Measurements from ENCODE around the gene DMPK.
A peak's percentile ranks its signal among the peaks of the same experiment; 100 is the strongest.
"Not testable (repeated sequence)": the region's sequence is repeated elsewhere in the genome, so short reads cannot be mapped to it uniquely, and the experiment has no call there.

Gene DMPK

DNA sequence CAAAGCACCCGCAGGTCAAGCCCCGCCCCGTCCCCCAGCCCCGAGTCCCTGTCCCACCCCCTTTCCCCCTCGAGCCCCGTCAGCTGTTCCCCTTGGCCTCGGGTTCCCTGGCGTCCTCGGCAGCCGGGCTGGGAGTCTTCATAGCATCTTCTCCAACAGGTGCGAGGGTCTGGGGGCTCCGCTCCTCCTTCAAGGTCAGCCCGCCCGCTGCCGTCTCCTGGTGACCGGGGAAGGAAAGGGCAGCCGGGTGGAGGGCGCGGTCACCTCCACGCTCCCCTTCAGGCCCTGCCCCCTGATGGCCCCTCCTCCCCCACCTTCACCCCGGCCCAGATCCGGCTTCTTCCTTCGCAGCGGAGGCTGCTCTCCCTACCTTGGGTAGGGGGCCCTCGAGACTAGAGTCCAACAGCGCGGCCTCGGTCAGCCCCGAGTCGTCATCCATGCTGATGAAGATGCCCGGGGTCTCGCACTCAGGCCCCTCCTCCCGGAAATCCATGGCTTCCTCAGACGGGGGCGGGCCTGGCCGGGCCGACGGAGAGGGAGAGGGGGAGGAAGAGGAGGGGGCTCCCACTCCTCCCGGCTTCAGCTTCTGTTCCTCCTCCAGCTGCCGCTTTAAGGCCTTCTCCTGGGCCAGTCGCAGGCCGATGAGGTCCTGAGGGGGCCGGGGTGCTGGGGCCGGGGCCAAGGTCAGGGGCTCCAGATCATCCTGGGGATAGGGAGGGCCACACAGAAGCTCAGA, 33.4 kb upstream of the DMPK start:
- no peak for DNase-seq

DNA sequence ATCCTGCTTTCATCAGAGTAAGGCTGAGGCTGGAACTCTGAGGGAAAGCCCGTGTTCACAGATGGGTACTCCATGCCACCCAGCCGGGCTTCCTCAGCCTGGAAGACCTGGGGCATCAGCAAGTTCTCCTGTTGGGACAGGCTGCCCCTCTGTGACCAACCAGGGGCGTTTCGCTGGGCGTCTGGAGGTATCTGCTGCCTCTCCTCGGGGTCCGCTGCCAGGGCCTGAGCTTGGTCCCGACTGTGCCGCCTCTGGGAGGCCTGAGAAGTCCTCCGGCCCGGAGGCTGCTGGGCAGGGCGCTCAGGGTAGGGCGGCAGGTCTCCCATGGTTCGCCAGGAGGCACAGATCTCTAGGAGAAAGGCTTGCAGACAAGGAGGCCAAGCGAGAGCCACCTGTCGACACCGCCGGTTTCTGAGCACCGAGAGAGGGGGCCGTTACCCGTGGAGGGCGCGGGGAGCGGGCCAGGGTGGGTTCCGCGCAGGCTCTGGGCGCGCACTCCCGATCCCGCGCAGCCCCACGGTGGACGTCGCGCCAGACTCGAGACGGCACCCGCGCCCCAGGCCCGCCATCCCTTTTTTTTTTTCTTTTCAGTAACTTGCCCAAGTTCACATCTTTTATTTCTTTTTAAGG, 32.7 kb upstream of the DMPK start, which contains the start of gene RSPH6A:
Gene RSPH6A, minus strand, starts transcription at position 458 of the 630 bp plus-strand sequence. Its CDS starts 132 bp downstream, at position 326.
- no peak for DNase-seq

DNA sequence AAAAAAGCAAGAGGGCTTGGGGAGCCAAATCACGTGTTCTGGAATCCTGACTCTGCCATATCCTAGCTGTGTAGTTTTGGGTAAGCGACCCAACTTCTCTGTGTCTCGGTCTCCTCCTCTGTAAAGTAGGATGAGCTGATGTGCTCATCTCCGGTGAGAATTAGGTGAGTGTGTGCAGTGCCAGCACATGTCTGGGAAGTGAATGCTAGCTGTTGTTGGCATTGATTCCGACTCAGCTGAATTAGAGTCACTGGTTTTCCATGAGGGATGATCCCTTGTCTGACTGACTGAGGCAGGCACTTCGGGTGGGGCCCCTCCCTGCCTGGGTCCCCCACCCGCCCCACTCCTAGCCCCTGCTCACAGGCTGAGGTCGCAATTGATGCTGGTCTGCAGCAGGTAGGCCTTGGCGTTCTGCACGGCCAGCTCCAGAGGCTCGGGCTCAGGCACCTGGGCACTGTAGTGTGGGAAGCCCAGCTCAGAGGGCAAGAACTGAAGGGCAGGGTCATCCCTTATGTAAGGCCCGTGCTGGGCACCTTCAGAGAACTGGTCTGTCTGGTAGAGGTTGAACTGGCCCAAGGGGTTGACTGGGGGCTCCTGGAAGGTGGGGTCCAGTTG, 32.0 kb upstream of the DMPK start:
- DNase-seq: no peak

DNA sequence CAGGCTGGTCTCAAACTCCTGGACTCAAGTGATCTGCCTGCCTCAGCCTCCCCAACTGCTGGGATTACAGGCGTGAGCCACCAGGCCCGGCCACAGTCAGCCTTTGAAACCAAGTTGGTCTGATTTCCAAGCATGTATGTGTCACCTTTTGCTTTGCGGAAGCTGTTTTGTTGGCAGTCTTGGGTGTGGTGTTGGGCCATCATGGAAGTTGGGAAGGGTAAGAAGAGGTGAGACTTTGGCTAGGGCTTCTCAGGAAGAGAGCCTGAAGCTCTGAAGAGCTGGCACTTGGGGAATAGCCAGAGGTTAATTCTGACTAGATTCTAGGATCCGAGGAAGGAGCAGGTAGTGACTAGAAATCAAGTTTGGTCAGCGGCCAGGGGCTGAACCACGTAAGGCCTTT, 30.0 kb upstream of the DMPK start:
- no peak for DNase-seq

DNA sequence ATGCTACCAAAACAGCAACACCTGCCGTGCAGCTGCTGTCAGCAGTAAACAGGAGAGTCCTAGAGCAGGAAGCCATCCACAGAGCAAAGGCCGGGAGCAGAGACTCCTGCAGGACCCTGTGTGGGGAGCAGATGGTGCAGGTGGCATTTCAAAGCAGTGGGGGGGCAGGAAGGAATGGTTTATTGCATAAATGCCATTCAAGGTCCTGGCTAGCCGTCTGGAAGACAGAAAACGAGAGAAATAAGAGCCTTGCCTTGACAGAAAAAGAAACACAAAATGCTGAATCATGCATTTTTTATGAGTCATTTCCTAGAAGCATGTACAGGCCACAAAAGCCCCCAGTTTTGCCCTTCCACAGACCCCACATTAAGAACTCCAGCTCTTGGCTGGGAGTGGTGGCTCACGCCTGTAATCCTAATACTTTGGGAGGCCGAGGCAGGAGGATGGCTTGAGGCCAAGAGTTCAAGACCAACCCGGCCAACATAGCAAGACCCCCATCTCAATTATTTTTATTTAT, 27.4 kb upstream of the DMPK start:
- no peak for DNase-seq

DNA sequence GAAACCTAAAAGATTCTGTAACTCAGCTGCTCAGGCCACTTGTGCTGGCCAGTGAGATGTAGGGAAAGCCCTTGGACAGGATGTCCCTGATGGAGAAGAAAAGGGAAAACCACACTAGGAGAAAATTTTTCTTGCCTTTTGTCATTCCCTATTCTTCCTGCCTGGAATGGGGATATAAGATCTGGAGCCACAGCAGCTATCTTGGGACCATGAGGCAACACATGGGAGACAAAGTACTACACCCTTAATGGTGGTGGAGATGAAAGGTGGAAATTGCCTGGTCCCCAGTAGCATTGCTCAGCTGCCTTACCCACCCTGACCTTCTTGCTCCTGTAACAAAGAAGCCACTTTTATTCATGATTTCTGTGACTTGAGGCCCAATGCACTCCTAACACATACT, 23.4 kb upstream of the DMPK start:
- DNase-seq: no peak

DNA sequence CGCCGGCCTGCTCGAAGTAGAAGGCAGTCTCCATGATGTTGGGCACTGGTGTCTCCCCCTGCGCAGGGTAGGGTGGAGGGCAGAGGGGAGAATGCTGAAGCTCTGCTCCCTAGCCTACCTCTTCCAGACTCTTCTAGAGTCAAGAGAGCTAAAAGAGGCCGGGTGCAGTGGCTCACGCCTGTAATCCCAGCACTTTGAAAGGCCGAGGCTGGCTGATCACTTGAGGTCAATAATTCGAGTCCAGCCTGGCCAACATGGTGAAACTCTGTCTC, 22.6 kb upstream of the DMPK start:
- no peak for DNase-seq

DNA sequence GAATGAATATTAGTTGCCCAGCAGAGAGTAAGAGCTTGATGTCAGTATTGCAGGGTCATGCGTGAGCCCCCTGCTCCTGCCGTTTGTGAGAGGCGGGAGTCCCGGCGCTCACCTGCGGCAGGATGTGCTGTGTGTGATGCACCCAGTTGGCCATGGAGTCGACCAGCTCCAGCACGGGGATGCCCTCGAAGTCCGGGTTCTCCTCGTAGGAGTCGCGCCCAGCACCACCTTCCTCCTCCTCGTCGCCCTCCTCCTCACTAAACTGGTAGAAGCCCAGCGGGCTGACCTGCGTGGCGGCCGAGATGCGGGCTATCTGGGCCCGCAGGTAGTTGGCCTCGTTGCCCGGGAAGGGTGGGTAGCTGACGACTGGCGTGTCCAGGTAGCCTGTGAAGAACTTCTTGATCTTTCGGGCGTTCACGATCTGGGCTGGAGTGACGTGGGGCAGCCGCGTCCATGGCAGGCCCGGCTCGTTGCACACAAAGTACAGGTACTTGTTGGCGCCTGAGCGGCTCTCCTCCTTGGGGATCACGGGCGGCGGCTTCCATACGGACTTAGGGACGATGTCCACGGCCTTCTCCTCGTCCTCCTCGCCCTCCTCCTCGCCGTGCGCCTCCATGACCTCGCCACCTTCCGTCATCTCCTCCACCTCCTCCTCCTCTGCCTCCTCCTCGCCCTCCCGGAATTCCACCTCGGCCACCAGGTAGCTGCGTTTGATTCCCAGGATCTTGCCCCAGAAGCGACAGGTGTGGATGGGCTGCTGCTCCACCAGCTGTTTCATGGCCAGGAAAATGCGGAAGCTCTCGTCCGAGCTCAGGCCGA, 22.1 kb upstream of the DMPK start:
- DNase-seq: no peak

DNA sequence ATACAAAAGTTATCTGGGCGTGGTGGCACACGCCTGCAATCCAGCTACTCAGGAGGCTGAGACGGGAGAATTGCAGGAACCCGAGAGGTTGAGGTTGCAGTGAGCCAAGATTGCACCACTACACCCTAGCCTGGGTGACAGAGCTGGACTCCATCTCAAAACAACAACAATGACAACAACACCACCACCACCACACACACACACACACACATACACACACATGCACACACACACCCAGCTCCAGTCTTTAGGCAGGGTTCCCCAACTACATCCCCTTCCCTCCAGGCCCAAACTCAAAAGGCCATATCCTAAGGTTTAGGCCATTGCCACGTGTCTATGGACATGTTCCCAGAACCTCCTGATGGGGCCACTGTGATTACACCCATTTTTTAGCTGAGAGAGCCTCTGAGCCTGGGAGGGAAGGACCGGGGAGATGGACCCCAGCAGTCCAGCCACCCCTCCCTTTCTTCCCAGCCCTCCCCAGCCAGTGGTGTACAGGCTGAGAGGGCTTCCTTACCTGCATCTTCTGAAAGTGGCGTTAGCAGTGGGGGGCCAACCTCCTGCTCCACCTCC, 19.4 kb upstream of the DMPK start:
- no peak for DNase-seq

DNA sequence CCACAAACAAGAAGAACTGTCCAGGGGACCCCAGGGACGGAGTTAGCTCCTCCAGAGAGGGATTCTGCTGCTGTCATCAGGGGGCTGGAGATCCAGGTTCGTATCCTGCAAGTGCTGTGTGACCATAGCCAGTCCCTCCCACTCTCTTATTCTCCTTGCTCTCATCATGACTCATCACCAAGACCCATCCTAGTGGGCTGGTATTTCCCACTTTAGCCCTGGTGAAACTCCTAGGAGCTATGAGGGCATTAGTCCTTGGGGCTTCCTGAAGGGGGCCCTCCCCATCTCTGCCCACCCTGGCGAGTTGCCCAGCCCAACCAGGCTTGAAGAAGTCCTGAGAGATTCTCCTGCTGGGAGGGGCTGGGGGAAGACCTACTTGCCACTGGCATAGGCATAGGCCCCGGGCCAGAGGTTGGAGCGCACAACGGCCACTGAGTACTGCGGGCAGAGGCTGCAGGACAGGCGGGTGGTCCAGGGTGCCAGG, 17.8 kb upstream of the DMPK start:
- no peak for DNase-seq

DNA sequence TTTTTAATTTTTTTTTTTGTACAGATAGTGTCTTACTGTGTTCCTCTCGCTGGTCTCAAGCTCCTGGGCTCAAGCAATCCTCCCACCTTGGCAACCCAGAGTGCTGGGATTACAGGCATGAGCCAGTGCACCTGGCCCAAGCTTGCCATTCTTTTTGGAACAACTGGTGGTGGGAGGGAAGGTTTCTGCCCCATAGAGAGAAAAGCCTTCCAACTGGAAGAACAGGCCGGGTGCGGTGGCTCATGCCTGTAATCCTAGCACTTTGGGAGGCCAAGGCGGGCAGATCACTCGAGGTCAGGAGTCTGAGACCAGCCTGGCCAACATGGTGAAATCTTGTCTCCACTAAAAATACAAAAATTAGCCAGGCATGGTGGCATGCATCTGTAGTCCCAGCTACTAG, 17.3 kb upstream of the DMPK start:
- DNase-seq: not testable (repeated sequence)

DNA sequence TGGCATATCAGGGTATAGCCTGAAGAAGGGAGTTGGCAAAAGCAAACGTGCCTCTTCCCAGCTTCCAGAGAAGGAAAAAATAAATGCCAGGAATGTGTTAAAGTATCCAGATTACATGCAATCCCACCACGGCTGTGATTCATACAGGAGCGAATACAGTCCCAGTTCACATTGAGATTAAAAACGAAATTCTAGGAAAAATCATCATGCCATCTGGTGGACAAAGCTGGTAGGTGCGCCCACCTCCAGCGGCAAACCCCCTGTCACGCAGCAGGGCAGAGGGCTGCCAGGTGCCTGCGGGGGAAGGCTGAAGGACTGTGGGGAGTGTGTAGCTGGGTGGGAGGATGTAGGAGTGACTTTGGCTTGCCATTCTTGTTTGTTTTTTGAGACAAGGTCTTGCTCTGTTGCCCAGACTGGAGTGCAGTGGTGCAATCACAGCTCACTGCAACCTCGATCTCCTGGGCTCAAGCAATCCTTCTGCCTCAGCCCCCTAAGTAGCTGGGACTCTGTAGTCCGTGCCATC, 16.8 kb upstream of the DMPK start:
- DNase-seq: peak in 32 of 58 donors; percentile 5 to 68 (median 24)

DNA sequence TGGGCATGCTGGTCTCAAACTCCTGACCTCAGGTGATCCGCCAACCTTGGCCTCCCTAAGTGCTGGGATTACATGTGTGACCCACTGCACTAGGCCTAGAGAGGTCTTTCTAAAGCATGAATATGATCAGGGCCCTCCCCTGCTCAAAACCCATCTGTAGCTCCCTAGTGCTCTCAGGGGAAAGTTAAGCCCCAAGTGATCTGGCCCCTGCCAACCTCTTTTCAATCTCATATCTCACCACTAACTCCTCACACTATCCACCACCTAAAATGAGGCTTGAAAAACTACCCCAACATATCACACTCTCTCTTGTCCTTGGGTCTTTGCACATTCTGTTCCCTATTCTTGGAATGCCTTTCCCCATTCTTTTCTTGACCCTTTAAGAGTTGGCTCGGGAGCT, 12.3 kb upstream of the DMPK start:
- DNase-seq: no peak

DNA sequence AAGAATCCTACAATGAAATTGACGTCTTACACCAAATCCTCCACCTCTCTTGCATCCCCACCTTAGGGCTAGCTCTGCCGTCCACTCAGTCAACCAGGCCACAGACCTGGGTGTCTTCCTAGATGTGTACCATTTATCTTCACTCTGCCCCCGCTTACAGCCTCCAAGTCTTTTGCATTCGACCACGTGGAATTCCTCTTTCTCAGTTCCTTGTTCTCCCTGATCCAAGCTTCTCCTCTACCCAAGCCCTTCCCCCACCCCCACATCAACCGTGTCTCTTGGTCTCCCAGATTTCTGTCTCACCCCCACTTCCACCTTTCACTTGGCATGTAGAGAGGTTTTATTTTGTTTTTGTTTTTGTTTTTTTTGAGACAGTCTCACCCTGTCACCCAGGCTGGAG, 11.6 kb upstream of the DMPK start:
- no peak for DNase-seq

DNA sequence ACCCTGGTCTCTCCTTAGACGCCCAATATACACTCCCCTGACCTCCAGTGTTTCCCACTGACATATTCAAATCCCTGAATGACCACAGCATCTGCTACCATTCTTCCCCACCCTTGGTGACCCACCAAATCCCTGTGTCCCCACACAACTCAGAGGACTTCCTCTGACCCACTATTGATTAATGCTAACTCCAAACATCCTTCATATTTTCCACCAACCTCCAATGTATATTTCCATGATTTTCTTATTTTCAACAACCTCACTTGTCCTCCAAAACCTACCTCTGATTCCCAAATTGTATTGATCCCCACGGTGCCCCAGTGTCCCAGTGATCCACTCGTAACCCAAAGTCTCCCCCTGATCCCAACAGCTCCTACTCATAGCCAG, 10.9 kb upstream of the DMPK start:
- DNase-seq: no peak

DNA sequence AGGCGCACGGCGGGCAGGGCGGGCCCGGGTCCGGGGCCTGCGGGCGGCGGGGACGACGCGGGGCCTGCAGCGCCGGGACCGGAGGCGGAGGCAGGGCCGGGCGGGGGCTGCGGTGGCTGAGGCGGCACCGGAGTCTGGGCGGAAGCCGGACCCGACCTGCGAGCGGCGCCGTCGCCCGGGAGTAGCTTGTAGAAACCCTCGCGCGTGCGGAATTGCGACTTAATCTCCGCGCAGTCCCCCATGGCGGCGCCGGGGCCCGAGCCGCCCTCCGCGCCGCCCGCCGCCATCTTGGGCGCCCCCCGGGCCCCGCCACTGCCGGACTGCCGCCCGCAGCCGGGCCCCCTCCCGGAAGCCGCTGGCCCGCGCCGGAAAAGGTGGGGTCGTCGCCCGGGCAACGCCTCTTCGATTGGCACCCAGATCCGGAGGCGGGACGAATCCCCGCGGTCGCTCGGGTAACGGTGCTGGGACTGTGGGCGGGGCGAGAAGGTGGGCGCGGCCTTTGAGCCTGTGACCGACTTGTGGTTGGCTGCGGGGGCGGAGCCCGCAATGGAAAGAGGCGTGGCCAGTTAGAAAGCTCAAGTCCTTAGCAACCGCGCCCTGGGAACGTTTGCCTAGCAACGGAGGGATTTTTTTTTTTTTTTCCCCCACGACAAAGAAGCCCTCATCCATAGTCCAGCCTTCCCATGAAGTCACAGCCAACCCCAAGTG, 10.3 kb upstream of the DMPK start, which contains the start of gene DMWD:
Gene DMWD, minus strand, starts transcription at position 376 of the 708 bp plus-strand sequence. Its CDS starts 89 bp downstream, at position 287.
- peak; percentile 65 to 100 (median 98) for DNase-seq

DNA sequence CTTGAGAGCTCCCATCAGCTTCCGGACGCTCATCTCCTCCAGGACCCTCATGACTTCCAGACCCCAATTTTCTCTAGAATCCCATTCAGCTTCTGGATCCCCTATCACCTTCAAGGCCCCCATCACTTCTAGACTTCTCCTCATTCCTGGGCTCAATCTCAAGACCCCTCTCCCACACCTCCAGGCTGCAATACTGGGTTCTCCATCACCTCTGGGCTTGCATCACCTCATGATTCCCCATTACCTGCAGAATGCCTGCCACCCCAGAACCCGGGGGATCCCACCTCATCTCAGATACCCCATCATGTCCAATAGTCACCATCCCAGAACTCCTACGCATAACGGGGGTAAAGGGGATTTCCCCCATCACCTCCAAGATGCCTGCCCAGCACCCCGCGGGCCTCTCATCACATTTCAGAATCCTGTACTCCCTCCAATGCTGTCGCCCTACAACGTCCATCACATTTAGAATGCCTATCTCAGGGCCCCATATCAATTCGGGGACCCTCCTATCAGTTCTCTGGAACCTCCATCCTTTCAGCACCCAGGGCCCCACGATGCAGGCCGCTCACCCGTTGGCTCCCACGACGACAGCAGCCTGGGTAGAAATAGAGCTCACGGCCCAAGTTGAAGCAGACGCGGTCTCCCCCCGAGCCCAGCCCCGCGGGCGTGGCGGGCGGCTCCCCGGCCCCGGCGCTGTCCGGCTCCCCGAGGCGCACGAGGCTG, 9.6 kb upstream of the DMPK start:
- no peak for DNase-seq

DNA sequence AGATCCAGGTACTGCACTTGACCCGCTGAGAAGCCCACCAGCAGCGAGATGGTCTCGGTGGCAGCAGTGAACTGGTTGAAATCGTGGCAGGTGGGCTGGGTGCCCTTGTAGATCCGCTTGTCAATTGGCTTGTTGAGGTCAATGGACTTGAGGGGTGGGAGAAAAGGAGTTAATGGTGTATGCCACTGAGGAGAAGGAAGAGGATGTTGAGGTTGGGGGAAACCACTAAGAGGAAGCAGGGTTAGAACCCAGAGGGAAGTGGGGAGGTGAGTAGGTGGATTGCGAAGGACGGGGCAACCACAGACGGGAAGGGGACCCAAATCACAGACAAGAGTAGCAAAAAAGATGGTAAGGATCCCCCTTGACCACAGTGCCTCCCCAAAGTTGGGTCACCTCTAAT, 8.7 kb upstream of the DMPK start:
- peak in 1 of 58 donors; percentile 22 for DNase-seq

DNA sequence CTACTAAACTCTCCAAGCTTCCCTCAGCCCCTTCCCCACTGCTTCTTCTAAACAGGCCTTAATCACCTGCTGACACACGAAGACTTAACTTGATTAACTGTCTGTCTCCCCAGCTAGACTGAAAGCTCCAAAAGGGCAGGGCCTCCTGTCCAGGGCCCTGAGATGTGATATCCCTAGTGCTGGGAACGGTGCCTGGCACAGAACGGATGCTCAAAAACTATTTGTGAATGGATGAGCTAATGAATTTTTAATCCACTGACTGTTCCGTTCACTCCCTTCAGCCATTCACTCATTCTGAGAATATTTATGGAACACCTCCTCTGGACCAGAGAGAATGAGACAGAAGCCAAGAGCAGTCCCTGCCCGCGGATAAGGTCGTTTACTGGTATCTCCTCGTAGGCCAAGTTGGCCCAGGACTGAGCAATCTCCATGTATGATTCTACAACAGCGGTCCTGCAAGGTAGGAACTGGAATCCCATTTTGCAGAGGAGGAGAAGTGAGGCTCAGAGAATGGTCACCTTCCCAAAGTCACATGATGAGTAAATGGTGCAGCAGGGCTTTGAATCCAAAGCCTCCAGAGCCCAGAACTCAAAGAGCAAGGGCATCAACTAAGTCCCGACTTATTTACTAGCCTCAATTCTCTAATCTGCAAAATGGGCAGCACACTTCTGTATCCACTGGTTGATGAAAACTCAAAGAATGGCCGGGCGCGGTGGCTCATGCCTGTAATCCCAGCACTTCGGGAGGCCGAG, 6.9 kb upstream of the DMPK start:
- DNase-seq: no peak

All from anterior cingulate cortex (tissue), 58 donors.